A549 (cell line): ENCODE data around the gene CELF2. TPM values are rescaled to one million over a fixed set of nuclear protein-coding genes. Genes with fewer than 3 reads are reported as not detected.

Experiments used
- ATAC-seq, 2 experiments: fragments of 200-7000 bp in 1 of 2; fragments of >200 bp in 1 of 2; cut with Nextera tagmentation in 1 of 2; cut with Tn5 transposase in 1 of 2; 3 replicates each; pipeline versions ENCODE4 v1.8.0 to v1.9.1; 2018 to 2020; ENCODE audit warnings: mild to moderate bottlenecking in 1 of 2, moderate library complexity in 1 of 2
- CTCF ChIA-PET: fragments of 300-600 bp; sonication (Branson Sonifier 250); formaldehyde crosslinking; extraction: SDS; loops from one replicate; lab custom pipeline; 2021; ENCODE audit warnings: antibody characterized with exemption, inconsistent platforms; lab: Yijun Ruan, JAX
- POLR2A ChIA-PET: fragments of 350-600 bp; formaldehyde crosslinking; extraction: SDS; loops from one replicate; lab custom pipeline; 2021; ENCODE audit warnings: antibody characterized with exemption, inconsistent platforms; lab: Yijun Ruan, JAX
- DNase-seq, 2 experiments: peaks; one replicate each; pipeline versions ENCODE4 v3.0.0 to v3.0.0-alpha.2; 2011 to 2016; ENCODE audit warnings: low read depth in 1 of 2, low spot score in 1 of 2
- FAIRE-seq: peaks from 2 replicates; lab custom pipeline; 2011; peaks lifted over from hg19 to GRCh38; lab: Jason Lieb, UNC
- H3K27ac ChIP-seq, 2 experiments: fragments of >200 bp; sonication (Bioruptor Twin); formaldehyde crosslinking; 3 replicates each; pipeline ENCODE4 v1.5.1; 2016 to 2017
- H3K4me1 ChIP-seq: fragments of >200 bp; sonication (Bioruptor Twin); formaldehyde crosslinking; 3 replicates; pipeline ENCODE4 v1.6.1; 2016
- H3K4me2 ChIP-seq: fragments of >200 bp; sonication (Bioruptor Twin); formaldehyde crosslinking; 3 replicates; pipeline ENCODE4 v1.6.1; 2016
- H3K4me3 ChIP-seq: fragments of >200 bp; sonication (Bioruptor Twin); formaldehyde crosslinking; 3 replicates; pipeline ENCODE4 v1.5.1; 2016
- H3K9me3 ChIP-seq: fragments of >200 bp; sonication (Bioruptor Twin); formaldehyde crosslinking; 3 replicates; pipeline ENCODE4 v1.6.1; 2016
- BHLHE40 ChIP-seq: IDR thresholded peaks from 2 replicates; pipeline ENCODE4 v1.6.1; 2012; ENCODE audit warnings: low read depth, low read length, inconsistent platforms
- CBX2 ChIP-seq: fragments of 200-600 bp; sonication (generic); IDR thresholded peaks from 2 replicates; pipeline ENCODE4 v1.6.1; 2016; ENCODE audit warnings: low read depth, mild to moderate bottlenecking, borderline replicate concordance
- CEBPB ChIP-seq, 2 experiments: fragments of >200 bp in 1 of 2; sonication (Bioruptor Twin) in 1 of 2; formaldehyde crosslinking in 1 of 2; IDR thresholded peaks; 2 replicates each; pipeline ENCODE4 v1.6.1; 2012 to 2016
- ESRRA ChIP-seq: fragments of 150-350 bp; IDR thresholded peaks from 2 replicates; pipeline ENCODE4 v1.6.1; 2014; ENCODE audit warnings: mild to moderate bottlenecking, low read length, borderline replicate concordance
- FOSB ChIP-seq: fragments of 250-450 bp; sonication (Bioruptor Pico); IDR thresholded peaks from 2 replicates; pipeline ENCODE4 v1.5.0; 2020; ENCODE audit warnings: mild to moderate bottlenecking, moderate library complexity
- HEYL ChIP-seq: fragments of 250-450 bp; sonication (Bioruptor Pico); IDR thresholded peaks from 2 replicates; pipeline ENCODE4 v1.8.0; 2021; ENCODE audit warnings: mild to moderate bottlenecking, moderate library complexity
- HOXB5 ChIP-seq: fragments of 250-450 bp; sonication (Bioruptor Pico); IDR thresholded peaks from 2 replicates; pipeline ENCODE4 v1.5.0; 2020; ENCODE audit warnings: mild to moderate bottlenecking, moderate library complexity
- JUN ChIP-seq, 2 experiments: fragments of >200 bp; sonication (Bioruptor Twin); formaldehyde crosslinking; IDR thresholded peaks; 2 replicates in 1 of 2; 3 replicates in 1 of 2; pipeline ENCODE4 v1.6.1; 2016 to 2017
- MAFK ChIP-seq: fragments of 450-650 bp; IDR thresholded peaks from 2 replicates; pipeline ENCODE4 v1.6.1; 2014; ENCODE audit not compliant: partially characterized antibody
- MAZ ChIP-seq: fragments of 150-350 bp; IDR thresholded peaks from 2 replicates; pipeline ENCODE4 v1.6.1; 2014; ENCODE audit warnings: antibody characterized with exemption, low read depth, low read length, borderline replicate concordance
- NFE2L2 ChIP-seq: fragments of 150-350 bp; conservative IDR thresholded peaks from 2 replicates; pipeline ENCODE4 v1.6.1; 2014; ENCODE audit warnings: low read length
- PHF8 ChIP-seq: fragments of 200-600 bp; sonication (generic); IDR thresholded peaks from 2 replicates; pipeline ENCODE4 v1.6.1; 2016; ENCODE audit warnings: low read depth, mild to moderate bottlenecking, antibody characterized with exemption, moderate library complexity, borderline replicate concordance
- POLR2A ChIP-seq: IDR thresholded peaks from 2 replicates; pipeline ENCODE4 v1.6.1; 2012; ENCODE audit warnings: mild to moderate bottlenecking, low read length
- RNF2 ChIP-seq: fragments of 200-600 bp; sonication (generic); IDR thresholded peaks from 2 replicates; pipeline ENCODE4 v1.6.1; 2016; ENCODE audit warnings: low read depth, mild to moderate bottlenecking, antibody characterized with exemption, moderate library complexity, borderline replicate concordance
- ZNF302 ChIP-seq: fragments of 250-450 bp; sonication (Bioruptor Pico); IDR thresholded peaks from 2 replicates; pipeline ENCODE4 v1.9.0; 2021; ENCODE audit warnings: inconsistent platforms, mild to moderate bottlenecking, moderate library complexity
- WGBS: methylation state at CpG from one replicate; pipeline ENCODE4 v1.1.6; 2017; ENCODE audit errors: missing lambda C conversion rate; 5-methylcytosine and 5-hydroxymethylcytosine counted together
- polyA plus RNA-seq, 4 experiments: library from polyadenylated mRNA; depleted of rRNA in 3 of 4; stranded (reverse); fragments of >200 nt; fragmentation: RNase III in 1 of 4; extraction: RNeasy Plus Mini Kit Qiagen cat#74134 plus additional on column Dnase treatment in 1 of 4; gene quantifications; 2 replicates in 3 of 4; 3 replicates in 1 of 4; pipeline ENCODE4 v1.2.3, GENCODE V29; 2011 to 2017
- TF ChIP-seq, protein P1 (sequence below): IDR thresholded peaks from 2 replicates; pipeline ENCODE4 v1.6.1; 2012
- TF ChIP-seq, protein P2 (sequence below): fragments of 150-350 bp; IDR thresholded peaks from 2 replicates; pipeline ENCODE4 v1.6.1; 2014; ENCODE audit warnings: low read depth, mild to moderate bottlenecking, low read length
- TF ChIP-seq, protein P3 (sequence below): IDR thresholded peaks from 2 replicates; pipeline ENCODE4 v1.6.1; 2012; ENCODE audit warnings: low read depth, borderline replicate concordance
- TF ChIP-seq, protein P4 (sequence below): fragments of 250-450 bp; sonication (Bioruptor Pico); IDR thresholded peaks from 2 replicates; pipeline ENCODE4 v1.5.0; 2021; ENCODE audit warnings: mild to moderate bottlenecking, moderate library complexity, borderline replicate concordance
- TF ChIP-seq, protein P5 (sequence below): fragments of 450-650 bp; IDR thresholded peaks from 2 replicates; pipeline ENCODE4 v1.6.1; 2014; ENCODE audit warnings: antibody characterized with exemption

Gene CELF2
- polyA plus RNA-seq, 2 of the 4 experiments (the other 2 are of a cell fraction), result 0.01 to 0.03 TPM

DNA sequence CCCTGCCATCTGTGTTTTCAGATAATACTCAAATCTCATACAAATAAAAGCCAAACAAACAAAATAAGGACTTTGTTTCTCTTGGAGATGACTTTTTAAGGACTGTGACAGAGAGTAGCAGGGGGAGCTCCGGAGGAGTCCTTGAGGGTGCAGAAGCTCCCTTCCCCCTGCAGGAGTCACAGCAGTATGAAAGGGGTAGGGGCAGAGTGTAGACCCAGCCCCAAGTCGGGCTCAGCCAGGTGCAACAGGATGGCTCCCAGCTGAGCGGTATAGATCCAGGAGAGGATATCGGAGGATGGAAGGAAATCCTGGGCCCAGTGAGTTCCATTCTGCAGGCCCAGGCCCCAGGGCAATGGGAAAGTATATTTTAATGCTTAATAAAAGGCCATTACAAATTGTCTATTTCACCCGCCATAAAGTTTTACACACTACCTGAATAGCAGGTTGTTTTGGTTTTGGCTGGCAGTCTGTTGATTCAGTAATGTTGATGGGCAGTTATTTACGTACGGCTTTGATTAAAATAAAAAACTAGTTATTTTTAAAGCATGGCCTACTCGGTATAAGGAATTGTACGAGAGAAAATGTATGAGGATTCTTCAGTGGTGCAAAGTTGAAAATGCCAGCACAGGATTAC, 206.0 kb downstream of the CELF2 start:
- H3K9me3 ChIP-seq, result no peaks in the 10 kb centered on the region
- 41% methylated on average over 9 of the region's 9 CpGs for WGBS
- no peaks in the 10 kb centered on the region for H3K4me1 ChIP-seq
- no peak overlapping the region for H3K4me3 ChIP-seq
- no peak overlapping the region for H3K27ac ChIP-seq
- no peak for TF ChIP-seq BHLHE40
- no peak for TF ChIP-seq HOXB5 (CRISPR knock-in tag)
- no peak for TF ChIP-seq CEBPB (IDR thresholded peaks at IDR 0.05)
- no peak for TF ChIP-seq ZNF302
- no peak for TF ChIP-seq PHF8
- no peak for TF ChIP-seq NFE2L2
- TF ChIP-seq, protein P1, sequence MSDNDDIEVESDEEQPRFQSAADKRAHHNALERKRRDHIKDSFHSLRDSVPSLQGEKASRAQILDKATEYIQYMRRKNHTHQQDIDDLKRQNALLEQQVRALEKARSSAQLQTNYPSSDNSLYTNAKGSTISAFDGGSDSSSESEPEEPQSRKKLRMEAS, result no peak
- no peak for TF ChIP-seq MAZ
- no peak for TF ChIP-seq FOSB (CRISPR knock-in tag)
- TF ChIP-seq, protein P2, sequence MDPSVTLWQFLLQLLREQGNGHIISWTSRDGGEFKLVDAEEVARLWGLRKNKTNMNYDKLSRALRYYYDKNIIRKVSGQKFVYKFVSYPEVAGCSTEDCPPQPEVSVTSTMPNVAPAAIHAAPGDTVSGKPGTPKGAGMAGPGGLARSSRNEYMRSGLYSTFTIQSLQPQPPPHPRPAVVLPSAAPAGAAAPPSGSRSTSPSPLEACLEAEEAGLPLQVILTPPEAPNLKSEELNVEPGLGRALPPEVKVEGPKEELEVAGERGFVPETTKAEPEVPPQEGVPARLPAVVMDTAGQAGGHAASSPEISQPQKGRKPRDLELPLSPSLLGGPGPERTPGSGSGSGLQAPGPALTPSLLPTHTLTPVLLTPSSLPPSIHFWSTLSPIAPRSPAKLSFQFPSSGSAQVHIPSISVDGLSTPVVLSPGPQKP, result no peak
- TF ChIP-seq, protein P3, sequence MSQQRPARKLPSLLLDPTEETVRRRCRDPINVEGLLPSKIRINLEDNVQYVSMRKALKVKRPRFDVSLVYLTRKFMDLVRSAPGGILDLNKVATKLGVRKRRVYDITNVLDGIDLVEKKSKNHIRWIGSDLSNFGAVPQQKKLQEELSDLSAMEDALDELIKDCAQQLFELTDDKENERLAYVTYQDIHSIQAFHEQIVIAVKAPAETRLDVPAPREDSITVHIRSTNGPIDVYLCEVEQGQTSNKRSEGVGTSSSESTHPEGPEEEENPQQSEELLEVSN, result no peak
- no peak for TF ChIP-seq MAFK
- TF ChIP-seq, protein P4, sequence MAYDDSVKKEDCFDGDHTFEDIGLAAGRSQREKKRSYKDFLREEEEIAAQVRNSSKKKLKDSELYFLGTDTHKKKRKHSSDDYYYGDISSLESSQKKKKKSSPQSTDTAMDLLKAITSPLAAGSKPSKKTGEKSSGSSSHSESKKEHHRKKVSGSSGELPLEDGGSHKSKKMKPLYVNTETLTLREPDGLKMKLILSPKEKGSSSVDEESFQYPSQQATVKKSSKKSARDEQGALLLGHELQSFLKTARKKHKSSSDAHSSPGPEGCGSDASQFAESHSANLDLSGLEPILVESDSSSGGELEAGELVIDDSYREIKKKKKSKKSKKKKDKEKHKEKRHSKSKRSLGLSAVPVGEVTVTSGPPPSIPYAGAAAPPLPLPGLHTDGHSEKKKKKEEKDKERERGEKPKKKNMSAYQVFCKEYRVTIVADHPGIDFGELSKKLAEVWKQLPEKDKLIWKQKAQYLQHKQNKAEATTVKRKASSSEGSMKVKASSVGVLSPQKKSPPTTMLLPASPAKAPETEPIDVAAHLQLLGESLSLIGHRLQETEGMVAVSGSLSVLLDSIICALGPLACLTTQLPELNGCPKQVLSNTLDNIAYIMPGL (CRISPR knock-in tag), result no peak
- no peak for TF ChIP-seq JUN (IDR thresholded peaks at IDR 0.05)
- TF ChIP-seq, protein P5, sequence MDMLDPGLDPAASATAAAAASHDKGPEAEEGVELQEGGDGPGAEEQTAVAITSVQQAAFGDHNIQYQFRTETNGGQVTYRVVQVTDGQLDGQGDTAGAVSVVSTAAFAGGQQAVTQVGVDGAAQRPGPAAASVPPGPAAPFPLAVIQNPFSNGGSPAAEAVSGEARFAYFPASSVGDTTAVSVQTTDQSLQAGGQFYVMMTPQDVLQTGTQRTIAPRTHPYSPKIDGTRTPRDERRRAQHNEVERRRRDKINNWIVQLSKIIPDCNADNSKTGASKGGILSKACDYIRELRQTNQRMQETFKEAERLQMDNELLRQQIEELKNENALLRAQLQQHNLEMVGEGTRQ, result no peak
- no peak for TF ChIP-seq HEYL (CRISPR knock-in tag)
- TF ChIP-seq POLR2A, result no peak
- TF ChIP-seq RNF2, result no peak
- TF ChIP-seq CBX2, result no peak
- TF ChIP-seq ESRRA, result no peak
- CTCF ChIA-PET, result no interaction called here
- FAIRE-seq (no peak), DNase-seq (no peak), ATAC-seq (no peak)
- POLR2A ChIA-PET, result no interaction called here
- no peak overlapping the region for H3K4me2 ChIP-seq

DNA sequence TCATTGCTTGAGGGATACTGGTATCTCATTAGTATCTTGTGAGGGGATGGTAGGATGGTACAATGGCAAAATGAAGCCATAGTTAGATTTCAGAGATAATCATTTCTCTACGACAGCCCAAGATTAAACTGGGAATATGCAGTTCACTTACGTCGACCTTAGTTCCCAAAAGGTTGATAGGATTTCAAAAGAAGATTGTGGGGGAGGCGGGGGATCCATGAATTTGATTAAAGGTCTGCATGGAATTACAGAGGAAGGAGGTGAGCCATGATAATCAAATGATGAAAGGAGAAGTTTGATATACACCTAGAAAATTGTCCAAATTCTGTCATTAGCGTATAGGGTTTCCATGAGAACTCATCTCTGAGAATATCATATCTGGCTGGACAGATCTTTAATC, 206.6 kb downstream of the CELF2 start:
- H3K4me2 ChIP-seq, result no peak overlapping the region
- H3K27ac ChIP-seq, result no peak overlapping the region
- whole genome bisulfite sequencing, result 24% methylated on average over 5 of the region's 5 CpGs
- DNase-seq, result no peak
- no peak for TF ChIP-seq ZNF302
- ChIA-PET POLR2A (no interaction called here), CTCF (no interaction called here)
- H3K4me3 ChIP-seq, result no peak overlapping the region
- H3K4me1 ChIP-seq, result no peaks in the 10 kb centered on the region
- no peak for ATAC-seq
- no peak for FAIRE-seq
- H3K9me3 ChIP-seq, result no peaks in the 10 kb centered on the region
